GM18526 (cell line): ENCODE data around the gene HGD.

Experiments
- POLR2A ChIP-seq: IDR thresholded peaks from 3 replicates; pipeline ENCODE4 v1.6.1; 2011; ENCODE audit not compliant: insufficient read length; ENCODE audit errors: extremely low read depth

Gene HGD

GRCh38 chr3:120652281-120652680 is 29.8 kb downstream of the HGD start:
- TF ChIP-seq POLR2A = no peak

GRCh38 chr3:120650311-120650710 is 31.7 kb downstream of the HGD start:
- no peak for TF ChIP-seq POLR2A

GRCh38 chr3:120649830-120650233 is 32.2 kb downstream of the HGD start:
- no peak for TF ChIP-seq POLR2A

GRCh38 chr3:120648290-120648689 is 33.7 kb downstream of the HGD start:
- no peak for TF ChIP-seq POLR2A

- TF ChIP-seq POLR2A = no peak
Measured at GRCh38 chr3:120646771-120647432, 35.1 kb downstream of the HGD start.

GRCh38 chr3:120645083-120645845 is 36.8 kb downstream of the HGD start:
- no peak for TF ChIP-seq POLR2A

- TF ChIP-seq POLR2A = no peak
Measured at GRCh38 chr3:120642368-120642948, 39.6 kb downstream of the HGD start.

- no peak for TF ChIP-seq POLR2A
Measured at GRCh38 chr3:120641696-120642246, 40.3 kb downstream of the HGD start.

GRCh38 chr3:120640231-120640630 is 41.8 kb downstream of the HGD start:
- TF ChIP-seq POLR2A = no peak

- no peak for TF ChIP-seq POLR2A
Measured at GRCh38 chr3:120637851-120638559, 44.0 kb downstream of the HGD start.

GRCh38 chr3:120636795-120637401 is 45.1 kb downstream of the HGD start:
- no peak for TF ChIP-seq POLR2A

GRCh38 chr3:120634539-120634938 is 47.5 kb downstream of the HGD start:
- TF ChIP-seq POLR2A = no peak

GRCh38 chr3:120625159-120625586 is 56.9 kb downstream of the HGD start:
- TF ChIP-seq POLR2A = no peak

GRCh38 chr3:120623727-120624093 is 58.3 kb downstream of the HGD start:
- TF ChIP-seq POLR2A = no peak
